Measurements from ENCODE around the gene GAA. TPM values are rescaled to one million over a fixed set of nuclear protein-coding genes. Genes with fewer than 3 reads are reported as not detected.

The GAA gene
- total RNA-seq, 1 donor from 2014 or later, result 143 TPM

DNA sequence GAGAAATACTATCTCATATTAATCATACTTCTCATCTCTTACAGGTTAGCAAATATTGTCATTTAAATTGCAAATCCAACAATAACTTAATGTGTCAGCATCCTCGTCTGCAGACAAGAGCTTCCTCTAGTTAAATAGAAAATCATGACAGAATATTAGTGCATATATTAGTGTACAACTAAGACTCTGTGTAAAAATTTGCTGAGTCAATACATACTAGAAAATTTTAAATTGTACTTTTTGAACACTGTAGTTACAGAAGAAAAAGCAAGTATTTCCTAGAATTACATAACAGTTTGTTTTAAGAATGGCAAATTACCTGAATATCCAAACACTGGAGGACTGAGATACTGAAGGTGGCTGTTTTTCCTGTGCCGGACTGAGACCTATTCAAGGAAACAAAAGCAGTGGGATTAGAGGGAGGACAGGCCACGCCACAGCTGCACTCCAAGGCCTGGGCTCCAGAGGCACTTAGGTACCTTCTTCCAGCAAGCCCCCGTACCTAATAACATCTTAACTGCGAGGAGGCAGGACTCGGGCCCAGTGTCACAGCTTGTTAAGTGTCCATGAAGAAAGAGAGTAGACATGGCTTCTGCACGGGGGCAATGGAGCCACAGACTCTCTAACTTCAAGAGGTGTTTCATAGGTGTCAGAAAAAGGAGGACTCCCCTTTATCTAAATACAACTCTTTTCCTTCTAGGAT, 40.2 kb downstream of the GAA start:
- Histone ChIP-seq H3K4me3 (no peak overlapping the region), H3K4me1 (peaks cover 17% of the 10 kb centered on the region), H3K9me3 (no peaks in the 10 kb centered on the region), H3K27me3 (ENCODE audit: low read depth) (no peaks in the 10 kb centered on the region), H3K27ac (no peak overlapping the region), H3K36me3 (peaks cover 84% of the 10 kb centered on the region)
- intact Hi-C loops (cut with DNase I), result no loop called here
- TF ChIP-seq CTCF (IDR thresholded peaks at IDR 0.05), result no peak
- no peak for DNase-seq
- no peak for ATAC-seq

GRCh38 chr17:80142929-80143328, 41.5 kb downstream of the GAA start:
- DNase-seq (no peak), ATAC-seq (no peak)
- Histone ChIP-seq H3K9me3 (no peaks in the 10 kb centered on the region), H3K27me3 (ENCODE audit: low read depth) (no peaks in the 10 kb centered on the region), H3K27ac (no peak overlapping the region), H3K4me1 (peaks cover 19% of the 10 kb centered on the region), H3K36me3 (peaks cover 71% of the 10 kb centered on the region), H3K4me3 (no peak overlapping the region)
- intact Hi-C loops (cut with DNase I), result no loop called here
- TF ChIP-seq CTCF (IDR thresholded peaks at IDR 0.05), result no peak

GRCh38 chr17:80145076-80146075, 44.0 kb downstream of the GAA start:
- no peak for TF ChIP-seq CTCF (IDR thresholded peaks at IDR 0.05)
- no peak for ATAC-seq
- intact Hi-C loops (cut with DNase I), result no loop called here
- no peak for DNase-seq
- no peaks in the 10 kb centered on the region for H3K27me3 ChIP-seq (ENCODE audit: low read depth)
- peaks cover 46% of the 10 kb centered on the region for H3K36me3 ChIP-seq
- peak overlapping the region; percentile 91 for H3K4me3 ChIP-seq
- H3K4me1 ChIP-seq, result peaks cover 30% of the 10 kb centered on the region
- H3K27ac ChIP-seq, result no peak overlapping the region
- H3K9me3 ChIP-seq, result no peaks in the 10 kb centered on the region

GRCh38 chr17:80146121-80147034, 45.0 kb downstream of the GAA start:
- DNase-seq (no peak), ATAC-seq (peak; percentile 10 to 38)
- intact Hi-C loops (cut with DNase I), result no loop called here
- peak overlapping the region; percentile 93 for H3K27ac ChIP-seq
- peaks cover 30% of the 10 kb centered on the region for H3K4me1 ChIP-seq
- peak overlapping the region; percentile 91 for H3K4me3 ChIP-seq
- peaks cover 36% of the 10 kb centered on the region for H3K36me3 ChIP-seq
- H3K9me3 ChIP-seq, result no peaks in the 10 kb centered on the region
- no peaks in the 10 kb centered on the region for H3K27me3 ChIP-seq (ENCODE audit: low read depth)
- no peak for TF ChIP-seq CTCF (IDR thresholded peaks at IDR 0.05)
